T47D (cell line): Measurements from ENCODE around the gene LARGE1.

Experiments used
- DNase-seq, 2 experiments: peaks; one replicate each; pipeline versions ENCODE4 v3.0.0 to v3.0.0-alpha.2; 2011 to 2012; ENCODE audit warnings: low read depth in 1 of 2, low spot score in 1 of 2
- JUND ChIP-seq: IDR thresholded peaks from 2 replicates; pipeline ENCODE4 v1.6.1; 2012; ENCODE audit warnings: low read depth
- in situ Hi-C: cut with HindIII; loops from 2 replicates; pipeline ENCODE4 v1.10.0; 2016; ENCODE audit warnings: low sequenced_read_pairs, low pct_unique_long_range_greater_than_20kb

Gene LARGE1

DNA sequence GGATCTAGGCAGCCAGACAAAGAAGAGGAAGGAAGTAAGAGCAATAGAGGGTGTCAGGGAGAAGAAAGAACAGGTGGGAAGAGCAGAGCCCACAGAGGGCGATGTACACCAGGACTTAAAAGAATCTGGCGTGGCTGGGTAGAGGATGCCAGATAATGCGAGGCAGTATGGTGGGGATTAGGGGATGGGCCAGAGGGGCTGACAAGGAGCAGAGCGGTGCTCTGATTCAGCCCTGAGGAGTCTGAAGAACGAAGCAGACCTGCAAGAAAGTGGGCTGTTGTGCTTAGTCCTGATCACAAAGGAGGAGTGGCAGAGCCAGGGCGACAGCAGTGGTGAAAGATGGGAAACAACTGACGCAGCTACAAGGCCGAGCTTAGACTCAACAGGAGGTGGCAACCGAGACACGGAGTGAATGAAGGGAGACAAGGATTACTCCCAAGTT is 163.7 kb downstream of the LARGE1 start:
- TF ChIP-seq JUND = no peak
- in situ Hi-C loops = no loop called here
- no peak for DNase-seq

DNA sequence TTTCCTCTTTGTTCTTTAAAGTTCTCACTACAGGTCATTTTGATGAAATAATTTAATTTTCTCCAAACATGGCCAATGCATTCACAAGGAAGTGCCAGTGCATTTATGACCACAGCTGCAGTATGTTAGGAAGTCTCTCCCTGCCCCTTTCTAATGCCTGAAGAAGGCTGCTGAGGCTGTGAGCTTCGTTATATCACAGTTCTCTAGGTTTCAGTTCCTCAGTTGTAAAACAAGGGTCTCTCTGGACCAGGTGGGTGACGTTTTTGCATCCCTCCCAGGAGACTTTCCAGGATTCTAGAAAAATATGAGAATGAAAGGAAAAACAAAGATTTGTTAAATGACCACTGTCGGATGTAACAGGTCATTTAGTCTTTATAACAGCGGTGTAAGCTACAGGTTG is 171.6 kb downstream of the LARGE1 start:
- in situ Hi-C loops = no loop called here
- DNase-seq = no peak
- no peak for TF ChIP-seq JUND

DNA sequence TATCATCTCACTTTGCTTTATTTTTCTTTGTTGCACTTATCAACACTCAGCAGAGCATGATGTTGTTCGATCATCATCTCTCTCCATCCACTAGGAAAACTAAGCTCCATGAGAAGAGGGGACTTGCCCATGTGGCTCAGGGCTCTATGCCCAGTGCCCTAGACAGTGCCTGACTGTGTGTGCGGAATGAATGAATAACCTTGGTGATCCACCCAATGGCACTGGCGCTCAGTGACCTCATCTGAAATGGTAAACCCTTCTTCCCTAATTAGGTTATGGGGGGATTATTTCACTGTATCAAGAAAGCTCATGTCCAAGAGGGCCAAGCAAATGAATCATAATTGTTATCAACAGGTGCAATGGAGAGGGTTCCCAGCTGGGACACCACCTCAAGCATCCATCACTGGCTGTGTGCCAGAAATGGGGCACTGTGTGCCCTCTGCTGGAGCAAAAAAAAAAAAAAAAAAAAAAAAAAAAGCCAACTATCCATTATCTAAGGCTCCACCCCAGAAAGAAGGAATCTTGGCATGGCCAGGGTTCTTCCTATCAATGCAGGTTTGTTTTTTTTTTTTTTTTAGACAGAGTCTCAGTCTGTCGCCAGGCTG is 172.6 kb downstream of the LARGE1 start:
- TF ChIP-seq JUND = no peak
- DNase-seq = peak in 1 of 2 experiments; percentile 10
- in situ Hi-C loops = no loop called here

DNA sequence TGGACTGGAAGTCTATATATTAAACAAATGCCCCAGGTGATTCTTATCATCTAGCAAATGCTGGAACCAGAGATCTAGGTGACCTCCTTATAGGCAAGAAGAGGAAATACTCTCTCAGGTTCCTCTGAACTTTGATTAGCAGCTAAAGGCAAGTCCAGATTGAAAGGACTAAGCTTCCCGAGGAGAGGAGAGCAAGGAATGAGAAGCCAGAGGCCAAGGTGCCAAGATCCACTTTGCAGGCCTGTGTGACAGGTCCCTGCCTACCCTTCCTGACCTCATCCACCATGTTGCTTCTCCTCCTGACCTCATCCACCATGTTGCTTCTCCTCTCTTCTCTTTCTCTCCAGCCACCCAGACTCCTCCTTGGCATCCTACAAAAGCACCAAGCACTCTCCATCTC is 173.2 kb downstream of the LARGE1 start:
- DNase-seq = no peak
- no peak for TF ChIP-seq JUND
- in situ Hi-C loops = no loop called here

DNA sequence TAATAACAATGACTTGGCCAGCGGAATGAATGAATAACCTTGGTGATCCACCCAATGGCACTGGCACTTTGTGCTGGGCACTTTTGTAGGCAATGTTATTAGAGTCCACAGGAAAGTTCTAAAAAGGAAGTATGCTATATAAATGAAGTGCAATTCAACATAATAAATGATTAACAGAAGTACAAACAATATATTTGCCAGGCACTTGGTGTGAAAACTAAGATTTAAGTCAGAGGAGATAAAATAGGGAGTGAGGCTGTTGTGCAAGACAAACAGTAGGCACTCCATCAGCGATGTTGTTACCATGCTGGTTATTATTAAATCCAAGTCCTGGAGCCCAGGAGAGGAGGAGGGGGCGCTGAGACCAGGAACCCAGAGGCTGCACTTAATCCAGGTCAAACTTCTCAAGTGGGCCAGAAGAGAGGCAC is 173.8 kb downstream of the LARGE1 start:
- in situ Hi-C loops = no loop called here

DNA sequence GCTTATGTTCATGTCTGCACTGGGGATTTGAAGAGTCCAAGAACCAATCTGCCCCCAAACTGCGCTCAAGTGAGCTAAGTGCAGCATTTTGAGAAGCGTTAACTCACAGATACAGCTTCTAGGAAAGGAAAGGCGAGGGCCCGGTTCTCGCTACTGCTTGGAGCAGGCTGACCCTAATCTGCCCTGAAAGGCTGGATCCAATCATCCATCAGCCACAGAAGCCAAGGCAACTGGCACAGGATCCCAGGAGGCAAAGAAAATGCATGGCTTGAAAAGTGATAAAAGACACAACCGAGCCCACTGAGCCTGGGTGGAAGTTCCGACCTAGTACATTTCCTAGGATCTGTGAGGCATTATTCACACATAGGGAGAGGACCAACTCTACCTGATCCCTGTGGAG is 174.8 kb downstream of the LARGE1 start:
- no peak for TF ChIP-seq JUND
- DNase-seq = no peak
- in situ Hi-C loops = no loop called here

More for the DNA sequence above, 173.8 kb downstream of the LARGE1 start:
- TF ChIP-seq JUND = no peak
- no peak for DNase-seq

DNA sequence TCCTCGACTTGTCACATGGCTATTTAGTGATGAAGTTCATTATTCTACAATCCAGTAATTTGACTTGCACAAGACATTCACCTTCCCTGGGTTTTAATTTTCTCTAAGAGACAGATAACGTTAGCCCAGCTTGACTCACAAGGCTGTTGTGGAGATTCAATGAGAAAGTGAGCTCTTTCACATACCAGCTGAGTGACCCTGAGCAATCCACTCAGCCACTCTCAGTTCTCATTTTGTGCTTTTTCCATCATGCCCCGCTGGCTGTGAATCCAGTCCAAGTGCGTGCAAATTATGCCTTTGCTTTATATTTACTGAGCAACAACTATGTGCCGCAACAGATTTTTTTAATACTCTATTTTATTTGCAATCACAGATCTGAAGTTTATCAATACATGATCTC is 176.5 kb downstream of the LARGE1 start:
- DNase-seq = no peak
- in situ Hi-C loops = no loop called here
- no peak for TF ChIP-seq JUND

DNA sequence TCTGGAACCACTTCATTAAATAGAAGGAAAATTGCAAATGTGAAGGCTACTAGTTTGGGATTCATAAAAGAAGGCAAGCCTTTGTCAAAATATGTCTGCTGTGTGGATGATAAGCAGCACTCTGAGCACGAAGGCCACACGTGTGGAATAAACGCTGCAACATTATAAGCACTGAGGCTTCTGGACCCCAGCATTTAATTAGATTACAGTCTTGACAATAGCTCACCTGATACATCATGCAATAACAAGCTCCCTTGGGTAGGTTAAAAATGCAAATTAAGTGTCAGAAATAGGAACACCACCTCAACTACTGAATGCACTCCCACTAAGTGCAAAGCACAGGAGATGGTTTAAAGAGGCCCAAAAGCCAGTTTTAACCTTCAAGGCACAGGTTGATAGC is 179.3 kb downstream of the LARGE1 start:
- no peak for DNase-seq
- no peak for TF ChIP-seq JUND
- in situ Hi-C loops = no loop called here

DNA sequence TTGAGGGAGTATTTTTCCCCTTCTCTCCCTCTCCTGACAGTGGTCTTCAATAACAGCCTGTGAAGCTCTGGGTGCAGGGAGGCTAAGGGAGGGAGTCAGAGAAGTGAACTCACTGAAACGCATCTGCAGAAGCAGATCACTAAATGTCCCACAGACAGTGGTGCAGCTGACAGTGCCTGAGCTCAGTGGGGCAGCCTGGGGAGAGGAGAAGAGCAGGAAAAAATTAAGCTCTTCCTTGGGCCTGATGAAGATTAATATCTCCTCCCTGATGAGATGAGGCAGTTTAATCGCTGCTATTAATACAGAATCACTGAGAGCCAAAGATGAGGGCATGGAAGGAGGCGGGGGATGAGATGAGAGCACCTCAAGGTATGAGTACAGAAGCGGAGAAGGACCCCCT is 180.8 kb downstream of the LARGE1 start:
- no peak for TF ChIP-seq JUND
- no peak for DNase-seq
- in situ Hi-C loops = no loop called here

DNA sequence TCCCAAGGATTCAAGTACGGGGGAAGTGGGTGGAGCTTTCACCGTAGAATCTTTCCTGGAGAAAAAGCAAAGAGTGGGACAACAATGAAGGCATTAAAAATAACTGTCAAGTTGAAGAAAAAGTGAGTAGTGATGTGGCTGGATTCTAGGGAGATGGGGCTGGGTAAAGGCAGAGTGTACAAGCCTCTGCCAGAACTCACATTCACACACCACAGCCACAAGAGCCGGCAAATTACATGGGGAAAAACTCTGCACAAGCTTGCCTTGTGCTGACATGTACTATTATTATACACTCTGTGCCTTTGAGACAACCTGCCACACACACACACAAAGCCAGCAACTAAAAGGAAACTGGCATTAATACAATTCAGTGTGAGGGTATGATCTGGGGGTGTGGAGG is 182.6 kb downstream of the LARGE1 start:
- in situ Hi-C loops = no loop called here
- TF ChIP-seq JUND = no peak
- DNase-seq = no peak

DNA sequence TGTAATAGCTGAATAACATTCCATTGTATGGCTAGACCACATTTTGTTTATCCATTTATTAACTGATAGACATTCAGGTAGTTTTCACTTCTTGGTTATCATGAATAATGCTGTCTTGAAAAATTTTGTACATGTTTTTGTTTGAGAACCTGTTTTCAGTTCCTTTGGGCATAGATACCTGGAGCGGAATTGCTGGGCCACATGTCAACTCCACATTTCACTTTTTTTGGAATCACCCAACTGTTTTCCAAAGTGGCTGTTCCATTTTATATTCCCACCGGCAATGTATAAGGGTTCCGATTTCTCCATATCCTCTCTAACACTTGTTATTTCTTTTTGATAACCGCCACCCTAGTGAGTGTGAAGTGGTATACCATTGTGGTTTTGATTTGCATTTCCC is 184.3 kb downstream of the LARGE1 start:
- TF ChIP-seq JUND = no peak
- in situ Hi-C loops = no loop called here

DNA sequence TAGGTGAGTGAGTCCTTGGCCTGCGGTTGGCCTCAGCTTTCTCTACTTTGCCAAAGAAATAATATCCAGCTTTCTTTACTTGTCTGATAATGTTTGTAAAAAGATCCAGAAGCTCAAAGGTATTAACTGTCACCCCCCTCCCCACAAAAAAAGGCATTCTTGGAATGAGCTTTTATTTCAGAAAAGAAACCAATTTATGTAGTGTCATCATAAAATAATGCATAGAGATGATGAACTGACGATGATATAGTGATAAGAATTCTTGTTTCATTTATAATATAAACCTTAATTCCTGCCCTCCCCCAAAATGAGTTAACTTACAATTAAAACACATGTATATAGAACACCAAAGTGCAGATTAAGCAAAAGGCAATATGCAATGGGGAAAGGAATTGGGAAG is 191.4 kb downstream of the LARGE1 start:
- no peak for TF ChIP-seq JUND
- in situ Hi-C loops = no loop called here
- DNase-seq = no peak

More for the DNA sequence above, 184.3 kb downstream of the LARGE1 start:
- no peak for DNase-seq

DNA sequence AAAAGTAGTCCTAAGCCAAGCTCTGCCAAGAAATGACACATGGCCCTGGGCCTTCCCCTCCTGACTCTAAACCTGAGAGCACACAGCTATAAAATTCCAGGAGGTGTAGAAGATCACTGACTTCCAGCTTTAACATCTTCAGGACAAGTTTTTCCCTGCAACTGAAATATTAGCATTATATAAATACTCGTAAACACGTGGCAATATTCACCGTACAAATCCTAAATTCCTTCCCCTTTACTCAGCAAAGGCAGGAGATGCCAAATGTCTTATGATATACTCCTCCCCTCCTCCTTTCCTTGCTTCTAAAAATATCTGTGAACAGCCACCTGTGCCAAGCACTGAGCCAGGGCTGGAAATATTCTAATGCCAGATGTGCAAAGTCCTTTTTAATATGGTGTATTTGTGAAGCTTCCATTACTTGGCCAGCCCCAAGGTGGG is 194.0 kb downstream of the LARGE1 start:
- no peak for DNase-seq

DNA sequence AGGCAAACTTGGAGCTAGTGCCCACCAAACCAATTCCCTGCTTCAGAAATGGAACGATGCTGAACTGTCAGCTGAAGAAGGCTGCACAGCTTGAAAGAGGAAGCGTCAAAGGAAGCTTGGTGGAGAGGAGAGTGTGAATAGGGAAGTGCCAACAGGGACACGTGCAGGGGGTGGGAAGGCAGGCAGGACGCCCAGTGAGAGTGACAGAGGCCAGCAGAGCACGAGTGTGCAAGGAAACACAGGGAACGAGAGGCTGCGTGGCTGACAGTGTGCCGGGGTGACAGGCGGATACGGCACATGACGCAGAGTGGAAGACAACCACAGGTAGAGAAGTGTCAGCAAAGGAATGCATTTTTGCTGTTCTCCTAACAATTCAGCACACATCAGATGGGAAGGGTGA is 196.4 kb downstream of the LARGE1 start:
- no peak for DNase-seq
- no peak for TF ChIP-seq JUND
- in situ Hi-C loops = no loop called here

More for the DNA sequence above, 194.0 kb downstream of the LARGE1 start:
- no peak for TF ChIP-seq JUND
- in situ Hi-C loops = no loop called here

DNA sequence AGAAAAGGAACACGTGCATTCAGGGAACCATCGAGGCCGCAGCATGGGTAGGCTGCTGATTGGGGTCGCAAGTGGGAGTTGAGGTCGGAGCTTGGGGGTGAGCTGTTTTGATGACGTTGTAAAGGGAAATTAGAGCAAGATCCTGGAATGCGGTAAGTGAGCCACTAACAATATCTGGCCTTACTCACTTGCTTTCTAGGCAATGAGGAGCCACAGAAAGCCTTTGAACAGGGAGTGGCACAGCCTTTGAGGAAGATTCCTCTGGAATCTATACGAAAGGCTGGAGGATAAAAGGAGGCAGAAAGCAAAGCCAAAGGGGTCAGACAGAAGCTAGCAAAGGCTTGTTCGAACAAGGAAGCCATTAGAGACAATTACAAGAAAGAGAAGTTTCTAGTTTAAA is 197.5 kb downstream of the LARGE1 start:
- in situ Hi-C loops = no loop called here
- no peak for DNase-seq
- TF ChIP-seq JUND = no peak
